B cell (primary cell): ENCODE measurements around the gene HS3ST1. TPM values are rescaled to one million over a fixed set of nuclear protein-coding genes. Genes with fewer than 3 reads are reported as not detected.

Experiments
- ATAC-seq: fragments of 200-7000 bp; cut with Tn5 transposase; one replicate; pipeline ENCODE4 v1.10.0; 2021; ENCODE audit warnings: low read depth, mild to moderate bottlenecking, moderate number of reproducible peaks, moderate library complexity
- CTCF ChIA-PET: fragments of 350-600 bp; sonication (Branson Sonifier 250); formaldehyde crosslinking; loops from one replicate; lab custom pipeline; 2021; ENCODE audit warnings: antibody characterized with exemption, inconsistent platforms; lab: Charles Lee
- POLR2A ChIA-PET: fragments of 350-600 bp; sonication (Branson Sonifier 250); formaldehyde crosslinking; loops from one replicate; lab custom pipeline; 2021; ENCODE audit warnings: antibody characterized with exemption; lab: Charles Lee
- DNase-seq: peaks from one replicate; pipeline ENCODE4 v3.0.0; 2013
- H2AFZ ChIP-seq: 2 replicates; pipeline ENCODE4 v1.6.1; 2012; ENCODE audit warnings: mild to moderate bottlenecking, low read depth, low read length; ENCODE audit not compliant: insufficient read depth, poor library complexity, severe bottlenecking
- H3K27ac ChIP-seq, 2 donors: 1 replicate in 1 of 2; 2 replicates in 1 of 2; pipeline ENCODE4 v1.5.1; 2012 to 2013; ENCODE audit warnings: low read length in 2 of 2, mild to moderate bottlenecking in 2 of 2, moderate library complexity in 1 of 2
- H3K27me3 ChIP-seq, 4 experiments: fragments of 200-600 bp in 1 of 4; sonication (generic) in 1 of 4; replicated peaks in 1 of 4; 1 replicate in 2 of 4; 2 replicates in 2 of 4; pipeline versions ENCODE4 v1.6.1 to v1.7.0; 2013 to 2016; ENCODE audit warnings: low read length in 3 of 4, mild to moderate bottlenecking in 2 of 4, mixed read lengths in 1 of 4, moderate library complexity in 1 of 4; ENCODE audit not compliant: insufficient read depth in 4 of 4, control insufficient read depth in 3 of 4; ENCODE audit errors: control extremely low read depth in 1 of 4
- H3K36me3 ChIP-seq, 2 experiments: replicated peaks in 1 of 2; 1 replicate in 1 of 2; 2 replicates in 1 of 2; pipeline versions ENCODE4 v1.6.1 to v1.7.1; 2013; ENCODE audit warnings: low read length in 1 of 2; ENCODE audit not compliant: insufficient read depth in 2 of 2, control insufficient read depth in 1 of 2; ENCODE audit errors: control extremely low read depth in 1 of 2, extremely low read depth in 1 of 2
- H3K4me1 ChIP-seq, 2 donors: fragments of 200-600 bp in 1 of 2; sonication (generic) in 1 of 2; 1 replicate in 1 of 2; 2 replicates in 1 of 2; pipeline versions ENCODE4 v1.5.1 to v1.6.1; 2013 to 2017; ENCODE audit warnings: low read length in 2 of 2; ENCODE audit not compliant: control insufficient read depth in 2 of 2, insufficient read depth in 2 of 2
- H3K4me2 ChIP-seq: replicated peaks from 2 replicates; pipeline ENCODE3; 2012; ENCODE audit warnings: mild to moderate bottlenecking, low read depth, low read length; ENCODE audit not compliant: poor library complexity, severe bottlenecking
- H3K4me3 ChIP-seq, 5 experiments: fragments of 200-600 bp in 1 of 5; sonication (generic) in 1 of 5; 1 replicate in 3 of 5; 2 replicates in 2 of 5; pipeline versions ENCODE4 v1.5.1 to v1.7.0; 2011 to 2016; ENCODE audit warnings: low read length in 4 of 5, mild to moderate bottlenecking in 4 of 5, low read depth in 2 of 5, control low read depth in 1 of 5, moderate library complexity in 1 of 5; ENCODE audit not compliant: insufficient read depth in 1 of 5; ENCODE audit errors: control extremely low read depth in 1 of 5, extremely low read depth in 1 of 5
- H3K79me2 ChIP-seq: fragments of 200-600 bp; sonication (generic); one replicate; pipeline ENCODE4 v1.6.0; 2016; ENCODE audit warnings: low read length; ENCODE audit not compliant: control insufficient read depth, insufficient read depth
- H3K9ac ChIP-seq: fragments of 200-600 bp; sonication (generic); 2 replicates; pipeline ENCODE4 v1.6.1; 2017; ENCODE audit warnings: mild to moderate bottlenecking, low read length, moderate library complexity
- H3K9me3 ChIP-seq, 3 donors: one replicate each; pipeline versions ENCODE4 v1.6.1 to v1.7.1; 2013; ENCODE audit warnings: low read length in 2 of 3; ENCODE audit not compliant: control insufficient read depth in 2 of 3, insufficient read depth in 1 of 3; ENCODE audit errors: control extremely low read depth in 1 of 3
- H4K20me1 ChIP-seq: 2 replicates; pipeline ENCODE4 v1.6.0; 2012; ENCODE audit warnings: mild to moderate bottlenecking, low read length; ENCODE audit not compliant: insufficient read depth, control insufficient read depth, poor library complexity, severe bottlenecking
- H3K27ac Mint-ChIP-seq: one replicate; pipeline ENCODE4 v1.8.0; 2021; ENCODE audit warnings: mixed read lengths
- H3K27me3 Mint-ChIP-seq: one replicate; pipeline ENCODE4 v1.8.0; 2021; ENCODE audit warnings: mixed read lengths
- H3K4me1 Mint-ChIP-seq: one replicate; pipeline ENCODE4 v1.8.0; 2021; ENCODE audit warnings: mixed read lengths
- H3K4me3 Mint-ChIP-seq: one replicate; pipeline ENCODE4 v1.8.0; 2021; ENCODE audit warnings: mixed read lengths
- H3K9me3 Mint-ChIP-seq: one replicate; pipeline ENCODE4 v1.8.0; 2022; ENCODE audit warnings: mixed read lengths; ENCODE audit not compliant: insufficient read depth
- CTCF ChIP-seq: fragments of 200-600 bp; IDR thresholded peaks from one replicate; pipeline ENCODE4 v1.8.0; 2022; ENCODE audit warnings: antibody characterized with exemption, mild to moderate bottlenecking
- EZH2 ChIP-seq: IDR thresholded peaks from 2 replicates; pipeline ENCODE4 v1.6.1; 2012; ENCODE audit warnings: borderline replicate concordance, low read depth, mild to moderate bottlenecking, moderate library complexity, low read length; ENCODE audit not compliant: insufficient read depth, poor library complexity, severe bottlenecking
- WGBS: methylation state at CpG from one replicate; pipeline ENCODE4 v1.1.5; 2013; ENCODE audit warnings: missing lambda C conversion rate; ENCODE audit not compliant: insufficient coverage; 5-methylcytosine and 5-hydroxymethylcytosine counted together
- intact Hi-C: fragments of 100-400 bp; cut with micrococcal nuclease; formaldehyde crosslinking; loops from one replicate; pipeline ENCODE4 v1.10.0; 2022
- polyA plus RNA-seq: library from polyadenylated mRNA; depleted of rRNA; stranded (reverse); fragments of >200 nt; gene quantifications from 2 replicates; pipeline ENCODE4 v1.2.3, GENCODE V29; 2012
- total RNA-seq, 2 donors: library from RNA; stranded (reverse); fragments of 120-200 nt in 1 of 2; gene quantifications; 1 replicate in 1 of 2; 2 replicates in 1 of 2; pipeline versions ENCODE4 v1.2.3 to v1.2.4, GENCODE V29; 2013 to 2022

Gene HS3ST1
- total and polyA plus RNA-seq, 2 donors (not counting 1 experiment from before 2014, with no cell fraction given): 4.3 to 17.7 TPM

- H3K27ac Mint-ChIP-seq: peak overlapping the region; percentile 23
- TF ChIP-seq CTCF: no peak
- TF ChIP-seq EZH2: no peak
- Histone ChIP-seq H2AFZ (no peak overlapping the region), H3K36me3 (peaks cover 0 to 20% of the 10 kb centered on the region in 2 experiments), H3K4me2 (no peak overlapping the region), H3K9me3 (peaks cover 0 to 8% (median 0%) of the 10 kb centered on the region in 3 donors), H3K27me3 (no peaks in the 10 kb centered on the region), H3K4me3 (no peak overlapping the region), H3K9ac (no peak overlapping the region), H3K27ac (peak overlapping the region in 1 of 2 donors; percentile 27), H4K20me1 (peaks cover 5% of the 10 kb centered on the region), H3K79me2 (no peaks in the 10 kb centered on the region), H3K4me1 (peaks cover 3 to 4% of the 10 kb centered on the region in 2 donors)
- peaks cover 33% of the 10 kb centered on the region for H3K4me1 Mint-ChIP-seq
- POLR2A ChIA-PET: no interaction called here
- intact Hi-C loops: no loop called here
- no peaks in the 10 kb centered on the region for H3K9me3 Mint-ChIP-seq
- no peaks in the 10 kb centered on the region for H3K27me3 Mint-ChIP-seq
- CTCF ChIA-PET: interaction anchor here (0.8 kb wide), 1 partner anchor 13 kb away, joined by 3 read pairs; no protein-coding TSS in a partner anchor
- DNase-seq (no peak), ATAC-seq (no peak)
- WGBS: 44% methylated on average over 3 of the region's 5 CpGs
- peak overlapping the region; percentile 3 for H3K4me3 Mint-ChIP-seq
Observed at GRCh38 chr4:11397819-11398610, 30.7 kb downstream of the HS3ST1 start.

- peaks cover 0 to 20% of the 10 kb centered on the region in 2 experiments for H3K36me3 ChIP-seq
- ChIA-PET POLR2A (no interaction called here), CTCF (no interaction called here)
- no peak overlapping the region for H3K27ac ChIP-seq
- peaks cover 2 to 4% of the 10 kb centered on the region in 2 donors for H3K4me1 ChIP-seq
- H4K20me1 ChIP-seq: peaks cover 5% of the 10 kb centered on the region
- H3K9me3 ChIP-seq: peaks cover 0 to 8% (median 0%) of the 10 kb centered on the region in 3 donors
- H3K4me3 ChIP-seq: no peak overlapping the region
- no peak overlapping the region for H3K4me3 Mint-ChIP-seq
- intact Hi-C loops: no loop called here
- ATAC-seq (no peak), DNase-seq (no peak)
- H3K79me2 ChIP-seq: no peaks in the 10 kb centered on the region
- no peaks in the 10 kb centered on the region for H3K27me3 ChIP-seq
- no peaks in the 10 kb centered on the region for H3K27me3 Mint-ChIP-seq
- H2AFZ ChIP-seq: no peak overlapping the region
- H3K27ac Mint-ChIP-seq: peak overlapping the region; percentile 16
- WGBS: 56% methylated on average over 1 of the region's 1 CpG
- TF ChIP-seq CTCF (no peak), EZH2 (no peak)
- H3K4me1 Mint-ChIP-seq: peaks cover 27% of the 10 kb centered on the region
- no peak overlapping the region for H3K9ac ChIP-seq
- H3K9me3 Mint-ChIP-seq: no peaks in the 10 kb centered on the region
- no peak overlapping the region for H3K4me2 ChIP-seq
Observed at GRCh38 chr4:11397146-11397545, 31.5 kb downstream of the HS3ST1 start.
